NCI-H446 (cell line): ENCODE measurements around the gene FOXA2.

Experiments
- DNase-seq, 2 experiments: peaks; one replicate each; lab custom pipeline; 2025; lab: John Stamatoyannopoulos, UW

The FOXA2 gene

GRCh38 chr20:22583773-22584521 is 425 bp downstream of the FOXA2 start:
- no peak for DNase-seq

GRCh38 chr20:22582964-22583772 is 1.2 kb downstream of the FOXA2 start:
- DNase-seq: no peak

- no peak for DNase-seq
Measured at GRCh38 chr20:22582386-22582963, 1.9 kb downstream of the FOXA2 start.

- DNase-seq: no peak
Measured at GRCh38 chr20:22581437-22582385, 2.7 kb downstream of the FOXA2 start.

- no peak for DNase-seq
Measured at GRCh38 chr20:22579711-22580697, 4.4 kb downstream of the FOXA2 start.

GRCh38 chr20:22579119-22579427 is 5.3 kb downstream of the FOXA2 start:
- no peak for DNase-seq

- no peak for DNase-seq
Measured at GRCh38 chr20:22578221-22579118, 5.9 kb downstream of the FOXA2 start.

- DNase-seq: no peak
Measured at GRCh38 chr20:22577515-22578220, 6.7 kb downstream of the FOXA2 start.

GRCh38 chr20:22576733-22577514 is 7.4 kb downstream of the FOXA2 start:
- DNase-seq: no peak

- no peak for DNase-seq
Measured at GRCh38 chr20:22576273-22576672, 8.1 kb downstream of the FOXA2 start.

GRCh38 chr20:22575737-22576136 is 8.6 kb downstream of the FOXA2 start:
- DNase-seq: no peak

GRCh38 chr20:22575087-22575721 is 9.2 kb downstream of the FOXA2 start:
- DNase-seq: no peak

GRCh38 chr20:22574545-22575086 is 9.8 kb downstream of the FOXA2 start:
- no peak for DNase-seq

- DNase-seq: no peak
Measured at GRCh38 chr20:22572491-22572890, 11.9 kb downstream of the FOXA2 start.

GRCh38 chr20:22572023-22572422 is 12.3 kb downstream of the FOXA2 start:
- DNase-seq: no peak

GRCh38 chr20:22569353-22569752 is 15.0 kb downstream of the FOXA2 start:
- no peak for DNase-seq

GRCh38 chr20:22568872-22569344 is 15.5 kb downstream of the FOXA2 start:
- no peak for DNase-seq
